GM18505 (cell line): Measurements from ENCODE around the gene RHOU.

Experiments used
- ATAC-seq: cut with Tn5 transposase; IDR thresholded peaks from one replicate; pipeline ENCODE4 v1.9.1; 2021; ENCODE audit not compliant: unreplicated experiment
- POLR2A ChIP-seq: IDR thresholded peaks from 4 replicates; pipeline ENCODE4 v1.6.1; 2011; ENCODE audit warnings: borderline replicate concordance; ENCODE audit not compliant: insufficient read depth, insufficient read length; ENCODE audit errors: extremely low read depth

The RHOU gene

GRCh38 chr1:228744356-228744755, 9.1 kb downstream of the RHOU start:
- no peak for ATAC-seq
- no peak for TF ChIP-seq POLR2A

DNA sequence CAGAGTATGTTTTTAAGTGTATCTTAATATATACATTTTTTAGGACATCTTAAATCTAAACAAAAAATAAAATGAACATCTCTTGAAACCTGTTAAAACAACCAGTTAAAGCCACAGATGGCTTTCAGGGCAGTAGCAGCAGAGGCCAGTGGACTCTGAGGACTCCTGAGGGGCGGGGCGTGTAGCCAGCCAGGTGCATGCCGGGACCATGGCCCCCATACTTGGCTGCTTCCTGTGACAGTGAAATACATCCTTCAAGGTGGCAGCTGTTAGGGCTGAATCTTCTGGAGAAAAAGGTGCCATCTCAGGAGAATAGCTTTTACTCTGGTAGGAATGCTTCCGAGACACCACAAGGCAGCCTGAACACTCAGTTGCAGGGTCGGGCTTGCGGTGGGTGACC, 9.6 kb downstream of the RHOU start:
- TF ChIP-seq POLR2A, result no peak
- ATAC-seq, result no peak

DNA sequence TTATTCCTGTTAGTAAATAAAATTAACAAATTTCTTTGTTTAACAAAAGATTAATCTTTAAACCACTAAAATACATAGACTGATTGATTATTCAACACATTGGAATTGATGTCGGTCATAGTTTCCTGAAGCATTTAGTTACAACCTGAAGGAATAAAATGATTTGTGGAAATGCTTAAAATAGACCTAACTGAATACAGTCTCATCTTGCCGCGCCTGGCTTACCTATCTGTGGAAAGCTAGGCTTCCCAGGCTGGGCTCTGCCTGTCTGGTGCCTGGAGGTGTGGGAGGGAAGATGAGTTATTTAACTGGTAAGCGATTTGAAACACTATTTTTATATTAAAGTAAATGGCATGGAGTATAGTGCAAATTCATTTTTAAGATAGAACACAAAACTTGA, 10.2 kb downstream of the RHOU start:
- TF ChIP-seq POLR2A, result no peak
- ATAC-seq, result no peak

GRCh38 chr1:228747301-228747935, 12.1 kb downstream of the RHOU start:
- no peak for TF ChIP-seq POLR2A
- ATAC-seq, result no peak

GRCh38 chr1:228748029-228748428, 12.8 kb downstream of the RHOU start:
- no peak for TF ChIP-seq POLR2A
- ATAC-seq, result no peak

GRCh38 chr1:228748431-228748830, 13.2 kb downstream of the RHOU start:
- TF ChIP-seq POLR2A, result no peak
- no peak for ATAC-seq

DNA sequence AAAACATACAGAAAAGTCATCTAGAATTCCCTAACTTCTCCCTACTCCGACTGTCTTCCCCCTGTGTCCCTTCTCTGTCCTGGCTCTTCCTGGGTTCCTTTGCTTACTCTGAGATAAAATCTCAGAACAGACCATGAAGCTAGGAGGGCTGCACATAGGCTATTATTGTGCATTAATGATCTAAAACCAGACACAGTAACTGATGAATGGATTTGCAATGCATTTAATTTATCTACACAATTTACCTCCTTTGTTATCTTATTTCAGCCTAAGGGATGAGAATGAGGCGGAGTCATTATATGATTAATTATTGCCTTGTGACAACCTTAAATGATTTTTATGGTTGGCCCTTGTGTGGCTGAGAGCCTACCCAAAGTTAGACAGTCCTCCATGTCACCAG, 14.5 kb downstream of the RHOU start:
- no peak for TF ChIP-seq POLR2A
- no peak for ATAC-seq

- TF ChIP-seq POLR2A, result no peak
- ATAC-seq, result no peak
These were observed 15.6 kb downstream of the RHOU start for GRCh38 chr1:228750915-228751314.

DNA sequence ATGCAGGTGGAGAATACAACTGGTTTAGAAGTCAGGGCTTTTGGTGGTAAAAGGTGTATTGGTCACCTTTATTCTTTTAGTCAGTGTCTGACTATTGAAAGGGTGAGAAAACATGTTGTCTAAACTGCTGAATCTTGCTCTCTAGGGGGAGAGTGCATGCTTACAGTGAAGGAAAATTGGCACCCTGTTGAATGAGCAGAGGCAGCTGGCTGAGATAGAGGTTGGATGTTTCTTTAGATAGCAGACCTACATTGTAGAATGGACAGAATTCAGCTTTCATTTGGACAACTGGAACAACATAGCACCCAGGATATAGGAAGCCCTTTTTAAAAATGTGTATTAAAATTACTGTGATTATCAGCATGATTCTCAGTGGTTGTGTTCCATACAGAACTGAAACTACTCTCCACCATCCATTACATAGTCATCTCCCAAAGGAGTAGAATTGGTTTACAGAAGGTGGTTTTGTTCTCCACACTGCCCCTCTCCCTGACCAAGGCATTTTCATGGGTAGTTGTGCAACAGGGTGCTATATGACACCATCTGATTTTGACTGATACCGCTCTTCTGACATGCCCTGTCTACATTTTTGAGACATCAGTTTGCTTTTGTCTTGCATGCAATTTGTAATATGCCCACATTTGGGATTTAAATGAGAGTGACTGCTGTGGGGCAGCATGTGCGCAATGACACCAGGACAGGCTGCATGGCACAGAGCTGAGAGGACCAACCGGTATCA, 16.2 kb downstream of the RHOU start:
- no peak for ATAC-seq
- no peak for TF ChIP-seq POLR2A

GRCh38 chr1:228752258-228752657, 17.0 kb downstream of the RHOU start:
- no peak for TF ChIP-seq POLR2A
- ATAC-seq, result no peak

GRCh38 chr1:228752675-228753265, 17.5 kb downstream of the RHOU start:
- TF ChIP-seq POLR2A, result no peak
- no peak for ATAC-seq

DNA sequence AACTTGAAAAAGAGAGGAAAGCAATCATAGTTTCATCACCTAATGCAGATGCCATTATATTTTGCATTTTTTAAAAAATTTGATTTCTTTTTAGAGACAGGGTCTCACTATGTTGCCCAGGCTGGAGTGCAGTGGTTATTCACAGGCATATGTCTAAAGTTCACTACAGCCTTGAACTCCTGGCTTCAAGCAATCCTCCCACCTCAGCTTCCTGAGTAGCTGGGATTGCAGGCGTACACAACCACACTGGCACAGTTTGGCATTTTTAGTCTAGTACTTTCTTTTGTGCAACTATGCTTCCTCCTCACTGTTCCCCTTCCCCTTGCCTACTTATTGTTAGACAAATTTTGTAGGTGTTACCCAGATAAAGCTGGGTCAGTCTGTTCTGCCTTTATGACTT, 18.0 kb downstream of the RHOU start:
- TF ChIP-seq POLR2A, result no peak
- no peak for ATAC-seq

- no peak for TF ChIP-seq POLR2A
- no peak for ATAC-seq
These were observed 18.6 kb downstream of the RHOU start for GRCh38 chr1:228753786-228754360.
